ENCODE data around the gene PHTF2.
"Not testable (repeated sequence)": the region's sequence is repeated elsewhere in the genome, so short reads cannot be mapped to it uniquely, and the experiment has no call there.

PHTF2 gene

DNA sequence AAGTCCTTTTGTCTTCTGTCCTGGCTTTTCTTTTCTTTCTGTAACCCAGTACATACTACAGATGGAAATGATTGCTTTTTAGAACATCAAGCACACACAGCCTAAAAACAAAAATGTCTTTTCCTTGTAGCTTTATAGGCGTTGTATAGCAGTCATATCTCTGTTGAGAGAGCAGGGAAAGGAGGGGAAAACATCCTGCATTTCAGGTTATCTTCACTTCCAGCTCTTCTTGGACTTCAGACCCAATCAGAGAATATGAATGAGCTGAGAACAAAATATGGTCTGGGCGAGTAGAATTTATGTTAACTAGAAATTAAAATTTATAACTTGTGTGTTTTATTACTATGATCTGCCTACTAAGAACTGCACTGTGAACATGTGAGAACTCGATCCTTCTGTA, 15.0 kb upstream of the PHTF2 start:
- TF ChIP-seq CTCF (IDR thresholded peaks at IDR 0.05; ENCODE audit: extremely low read depth, missing control alignments), result no peak
- DNase-seq (ENCODE audit: low spot score), result no peak

GRCh38 chr7:77784426-77784825, 14.1 kb upstream of the PHTF2 start:
- not testable (repeated sequence) for DNase-seq (ENCODE audit: low spot score)

DNA sequence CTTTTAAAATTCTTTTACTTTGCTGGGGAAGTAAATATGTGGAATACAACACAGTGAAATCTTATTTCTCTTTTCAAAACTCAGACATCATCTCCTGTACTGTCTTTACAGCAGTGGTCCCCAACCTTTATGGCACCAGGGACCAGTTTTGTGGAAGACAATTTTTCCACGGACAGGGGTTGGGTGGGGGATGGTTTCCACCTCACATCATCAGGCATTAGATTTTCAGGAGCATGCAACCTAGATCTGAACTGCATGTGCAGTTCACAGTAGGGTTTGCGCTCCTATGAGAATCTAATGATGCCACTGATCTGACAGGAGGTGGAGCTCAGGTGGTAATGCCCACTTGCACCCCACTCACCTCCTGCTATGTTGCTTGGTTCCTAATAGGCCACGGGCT, 12.6 kb upstream of the PHTF2 start:
- TF ChIP-seq CTCF (IDR thresholded peaks at IDR 0.05; ENCODE audit: extremely low read depth, missing control alignments), result no peak
- no peak for DNase-seq (ENCODE audit: low spot score)

GRCh38 chr7:77786741-77787140, 11.8 kb upstream of the PHTF2 start:
- TF ChIP-seq CTCF (IDR thresholded peaks at IDR 0.05; ENCODE audit: extremely low read depth, missing control alignments), result no peak

GRCh38 chr7:77788327-77788902, 10.2 kb upstream of the PHTF2 start:
- DNase-seq (ENCODE audit: low spot score), result no peak
- TF ChIP-seq CTCF (IDR thresholded peaks at IDR 0.05; ENCODE audit: extremely low read depth, missing control alignments), result no peak

More at GRCh38 chr7:77786741-77787140, 11.8 kb upstream of the PHTF2 start:
- no peak for DNase-seq (ENCODE audit: low spot score)

- no peak for DNase-seq (ENCODE audit: low spot score)
- no peak for TF ChIP-seq CTCF (IDR thresholded peaks at IDR 0.05; ENCODE audit: extremely low read depth, missing control alignments)
Measured at GRCh38 chr7:77791336-77791735, 7.2 kb upstream of the PHTF2 start.

GRCh38 chr7:77791956-77792355, 6.6 kb upstream of the PHTF2 start:
- DNase-seq (ENCODE audit: low spot score), result no peak
- no peak for TF ChIP-seq CTCF (IDR thresholded peaks at IDR 0.05; ENCODE audit: extremely low read depth, missing control alignments)

DNA sequence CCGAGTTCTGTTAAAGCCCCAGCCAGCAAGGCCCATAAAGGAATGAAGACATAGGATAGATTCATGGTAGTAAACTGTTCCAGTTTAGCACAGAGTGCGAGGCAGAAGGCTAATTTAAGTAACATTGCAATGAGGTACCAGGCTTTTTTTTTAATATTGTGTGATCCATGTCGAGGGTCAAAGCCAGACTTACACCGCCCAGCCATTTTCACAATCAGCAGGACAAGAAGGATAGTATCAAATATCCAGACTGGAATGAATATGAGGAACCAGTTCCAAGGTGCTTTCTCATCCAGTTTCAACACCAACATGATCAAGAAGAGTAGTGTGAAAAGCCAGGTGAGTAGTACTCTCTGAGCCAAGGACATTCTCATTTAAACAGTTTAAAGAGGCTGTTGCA, 4.6 kb upstream of the PHTF2 start:
- DNase-seq (ENCODE audit: low spot score), result no peak

More for the DNA sequence above, 4.6 kb upstream of the PHTF2 start:
- TF ChIP-seq CTCF (IDR thresholded peaks at IDR 0.05; ENCODE audit: extremely low read depth, missing control alignments), result no peak
